Measurements from ENCODE around the gene ETS1. TPM values are rescaled to one million over a fixed set of nuclear protein-coding genes. Genes with fewer than 3 reads are reported as not detected.
A peak's percentile ranks its signal among the peaks of the same experiment; 100 is the strongest.

ETS1 gene
- total RNA-seq, 1 experiment from 2014 or later = 82.0 TPM

DNA sequence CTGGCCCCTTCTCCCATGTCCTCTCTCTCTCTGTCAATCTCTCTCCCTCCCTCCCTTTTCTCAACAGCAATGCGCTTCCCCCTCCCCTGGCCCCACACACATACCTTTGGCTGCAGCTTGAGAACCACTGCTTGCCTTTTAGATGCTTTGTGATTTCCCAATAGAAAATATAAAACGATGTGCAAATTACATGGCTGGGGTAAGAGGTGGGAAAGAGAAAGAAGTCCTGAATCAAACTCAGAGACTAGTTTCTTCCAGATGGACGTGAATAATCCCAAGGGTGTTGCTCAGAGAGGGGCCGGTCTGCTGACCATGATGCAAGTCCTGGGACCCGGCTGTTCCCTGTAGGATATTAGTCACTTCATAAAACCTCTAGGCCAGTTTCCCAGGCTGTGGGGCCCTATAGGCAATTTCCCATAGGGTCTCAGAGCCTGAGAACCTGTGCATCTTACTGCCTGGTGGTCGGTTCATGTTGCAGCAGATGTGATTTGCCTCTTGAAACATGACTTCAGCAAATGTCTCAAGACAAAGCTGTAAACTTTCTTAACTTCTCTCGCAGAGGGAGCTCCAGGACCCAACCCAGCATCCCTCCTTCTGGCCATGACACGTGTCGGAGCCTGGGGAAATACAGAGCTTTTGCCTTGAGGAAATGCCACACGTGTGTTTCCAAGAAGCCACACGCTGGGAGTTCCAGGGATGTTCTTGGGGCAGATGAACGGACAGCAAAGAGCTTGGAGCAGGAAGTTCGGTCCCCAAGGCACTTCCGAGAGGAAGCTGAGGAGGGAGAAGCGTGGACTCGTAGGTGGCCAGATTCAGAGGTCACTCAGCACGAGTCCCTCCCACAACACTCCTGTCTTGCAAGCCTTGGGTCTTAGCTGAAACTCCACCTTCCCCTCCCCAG lies 34.5 kb upstream of the ETS1 start:
- no TSS peak for BruUV-seq (replicated peaks)
- ChIA-PET CTCF (interaction anchor here (0.6 to 1.3 kb wide), 8 partner anchors 9 to 483 kb away, joined by 3 to 6 read pairs (median 4); no protein-coding TSS in a partner anchor), POLR2A (interaction anchor here (0.8 to 1.6 kb wide), 3 partner anchors 22 to 119 kb away, joined by 4 to 5 read pairs (median 4); no protein-coding TSS in a partner anchor)
- no peaks in the 10 kb centered on the region for H3K36me3 Mint-ChIP-seq (ENCODE audit: insufficient read depth, unreplicated experiment)
- peaks cover 12% of the 10 kb centered on the region for H3K27me3 Mint-ChIP-seq (ENCODE audit: insufficient read depth, unreplicated experiment)
- TF ChIP-seq, protein P1, sequence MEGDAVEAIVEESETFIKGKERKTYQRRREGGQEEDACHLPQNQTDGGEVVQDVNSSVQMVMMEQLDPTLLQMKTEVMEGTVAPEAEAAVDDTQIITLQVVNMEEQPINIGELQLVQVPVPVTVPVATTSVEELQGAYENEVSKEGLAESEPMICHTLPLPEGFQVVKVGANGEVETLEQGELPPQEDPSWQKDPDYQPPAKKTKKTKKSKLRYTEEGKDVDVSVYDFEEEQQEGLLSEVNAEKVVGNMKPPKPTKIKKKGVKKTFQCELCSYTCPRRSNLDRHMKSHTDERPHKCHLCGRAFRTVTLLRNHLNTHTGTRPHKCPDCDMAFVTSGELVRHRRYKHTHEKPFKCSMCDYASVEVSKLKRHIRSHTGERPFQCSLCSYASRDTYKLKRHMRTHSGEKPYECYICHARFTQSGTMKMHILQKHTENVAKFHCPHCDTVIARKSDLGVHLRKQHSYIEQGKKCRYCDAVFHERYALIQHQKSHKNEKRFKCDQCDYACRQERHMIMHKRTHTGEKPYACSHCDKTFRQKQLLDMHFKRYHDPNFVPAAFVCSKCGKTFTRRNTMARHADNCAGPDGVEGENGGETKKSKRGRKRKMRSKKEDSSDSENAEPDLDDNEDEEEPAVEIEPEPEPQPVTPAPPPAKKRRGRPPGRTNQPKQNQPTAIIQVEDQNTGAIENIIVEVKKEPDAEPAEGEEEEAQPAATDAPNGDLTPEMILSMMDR (IDR thresholded peaks at IDR 0.05; ENCODE audit: unreplicated experiment) = no peak
- no peak overlapping the region for H3K27ac Mint-ChIP-seq (ENCODE audit: low read depth, unreplicated experiment)
- H3K4me3 Mint-ChIP-seq (ENCODE audit: unreplicated experiment) = no peak overlapping the region
- intact Hi-C loops (cut with micrococcal nuclease) = no loop called here
- no peaks in the 10 kb centered on the region for H3K9me3 Mint-ChIP-seq (ENCODE audit: unreplicated experiment)
- peak; percentile 78 for DNase-seq (ENCODE audit: unreplicated experiment)
- no peaks in the 10 kb centered on the region for H3K4me1 Mint-ChIP-seq (ENCODE audit: insufficient read depth, unreplicated experiment)

GRCh38 chr11:128620309-128621100 lies 33.1 kb upstream of the ETS1 start:
- Mint-ChIP-seq H3K9me3 (ENCODE audit: unreplicated experiment) (no peaks in the 10 kb centered on the region), H3K27me3 (ENCODE audit: insufficient read depth, unreplicated experiment) (peaks cover 12% of the 10 kb centered on the region), H3K4me1 (ENCODE audit: insufficient read depth, unreplicated experiment) (no peaks in the 10 kb centered on the region), H3K27ac (ENCODE audit: low read depth, unreplicated experiment) (no peak overlapping the region), H3K4me3 (ENCODE audit: unreplicated experiment) (no peak overlapping the region), H3K36me3 (ENCODE audit: insufficient read depth, unreplicated experiment) (no peaks in the 10 kb centered on the region)
- intact Hi-C loops (cut with micrococcal nuclease) = no loop called here
- no TSS peak for BruUV-seq (replicated peaks)
- DNase-seq (ENCODE audit: unreplicated experiment) = no peak
- TF ChIP-seq, protein P1 (IDR thresholded peaks at IDR 0.05; ENCODE audit: unreplicated experiment) = no peak
- POLR2A ChIA-PET = interaction anchor here (0.6 to 1.6 kb wide), 2 partner anchors 98 to 128 kb away, joined by 4 to 5 read pairs; no protein-coding TSS in a partner anchor
- CTCF ChIA-PET = interaction anchor here (1.2 to 1.3 kb wide), 2 partner anchors 9 to 18 kb away, joined by 4 read pairs; no protein-coding TSS in a partner anchor

GRCh38 chr11:128619540-128620308 lies 32.4 kb upstream of the ETS1 start:
- H3K27me3 Mint-ChIP-seq (ENCODE audit: insufficient read depth, unreplicated experiment) = peaks cover 12% of the 10 kb centered on the region
- CTCF ChIA-PET = interaction anchor here (1.3 kb wide), 1 partner anchor 10 kb away, joined by 4 read pairs; no protein-coding TSS in a partner anchor
- BruUV-seq (replicated peaks) = no TSS peak
- POLR2A ChIA-PET = interaction anchor here (0.6 kb wide), 1 partner anchor 244 kb away, joined by 3 read pairs; no protein-coding TSS in a partner anchor
- no peaks in the 10 kb centered on the region for H3K9me3 Mint-ChIP-seq (ENCODE audit: unreplicated experiment)
- no peak overlapping the region for H3K27ac Mint-ChIP-seq (ENCODE audit: low read depth, unreplicated experiment)
- H3K4me1 Mint-ChIP-seq (ENCODE audit: insufficient read depth, unreplicated experiment) = no peaks in the 10 kb centered on the region
- no peak overlapping the region for H3K4me3 Mint-ChIP-seq (ENCODE audit: unreplicated experiment)
- intact Hi-C loops (cut with micrococcal nuclease) = no loop called here
- DNase-seq (ENCODE audit: unreplicated experiment) = no peak
- TF ChIP-seq, protein P1 (IDR thresholded peaks at IDR 0.05; ENCODE audit: unreplicated experiment) = no peak
- H3K36me3 Mint-ChIP-seq (ENCODE audit: insufficient read depth, unreplicated experiment) = no peaks in the 10 kb centered on the region
